ENCODE data around the gene MKRN2OS. TPM values are rescaled to one million over a fixed set of nuclear protein-coding genes. Genes with fewer than 3 reads are reported as not detected.

Gene MKRN2OS
- total and polyA plus RNA-seq, 3 experiments from 2014 or later, result not detected

- no peak for DNase-seq
- peaks cover 0 to 5% (median 3%) of the 10 kb centered on the region in 5 donors for H3K9me3 Mint-ChIP-seq
- ChIA-PET CTCF (no interaction called here), POLR2A (no interaction called here)
- peaks cover 2% of the 10 kb centered on the region for H3K27me3 ChIP-seq (ENCODE audit: insufficient read depth, low read length, poor library complexity, severe bottlenecking)
- H3K27me3 Mint-ChIP-seq, result peaks cover 4 to 5% of the 10 kb centered on the region in 2 donors
- H3K27ac Mint-ChIP-seq, result peak overlapping the region in 7 of 8 donors; percentile 3 to 70 (median 24)
- H3K4me3 ChIP-seq (ENCODE audit: low read length), result no peak overlapping the region
- peaks cover 8 to 21% (median 10%) of the 10 kb centered on the region in 3 donors for H3K36me3 Mint-ChIP-seq
- H3K4me3 Mint-ChIP-seq, result peak overlapping the region in 1 of 7 donors; percentile 43
- peaks cover 4% of the 10 kb centered on the region for H3K36me3 ChIP-seq (ENCODE audit: insufficient read depth, low read length)
- no peaks in the 10 kb centered on the region for H3K9me3 ChIP-seq (ENCODE audit: low read length)
- H3K4me1 ChIP-seq (ENCODE audit: insufficient read depth, low read length), result peaks cover 37% of the 10 kb centered on the region
- no peak overlapping the region for H3K27ac ChIP-seq (ENCODE audit: low read depth, low read length)
- H3K4me1 Mint-ChIP-seq, result peaks cover 67 to 85% (median 76%) of the 10 kb centered on the region in 3 donors
These were observed 15.3 kb upstream of the MKRN2OS start for GRCh38 chr3:12560505-12561190.

- Mint-ChIP-seq H3K36me3 (peaks cover 1 to 13% (median 2%) of the 10 kb centered on the region in 3 donors), H3K27ac (peak overlapping the region in 2 of 8 donors; percentile 64 to 85), H3K4me1 (peaks cover 60 to 79% (median 72%) of the 10 kb centered on the region in 3 donors), H3K27me3 (peaks cover 12 to 13% of the 10 kb centered on the region in 2 donors), H3K9me3 (peaks cover 0 to 2% (median 0%) of the 10 kb centered on the region in 5 donors), H3K4me3 (peak overlapping the region in 4 of 7 donors; percentile 22 to 79 (median 50))
- Histone ChIP-seq H3K4me3 (ENCODE audit: low read length) (no peak overlapping the region), H3K36me3 (ENCODE audit: insufficient read depth, low read length) (peaks cover under 1% of the 10 kb centered on the region), H3K27me3 (ENCODE audit: insufficient read depth, low read length, poor library complexity, severe bottlenecking) (peaks cover 7% of the 10 kb centered on the region), H3K27ac (ENCODE audit: low read depth, low read length) (no peak overlapping the region), H3K9me3 (ENCODE audit: low read length) (no peaks in the 10 kb centered on the region), H3K4me1 (ENCODE audit: insufficient read depth, low read length) (peaks cover 37% of the 10 kb centered on the region)
- ChIA-PET POLR2A (no interaction called here), CTCF (no interaction called here)
- no peak for DNase-seq
These were observed 14.2 kb upstream of the MKRN2OS start for GRCh38 chr3:12559520-12559919.

- H3K27me3 ChIP-seq (ENCODE audit: insufficient read depth, low read length, poor library complexity, severe bottlenecking), result peaks cover 12% of the 10 kb centered on the region
- Mint-ChIP-seq H3K27ac (peak overlapping the region in 5 of 8 donors; percentile 10 to 96 (median 85)), H3K4me1 (peaks cover 63 to 80% (median 74%) of the 10 kb centered on the region in 3 donors), H3K9me3 (peaks cover 0 to 2% (median 0%) of the 10 kb centered on the region in 5 donors), H3K36me3 (peaks cover 0 to 11% (median 0%) of the 10 kb centered on the region in 3 donors), H3K4me3 (peak overlapping the region in 6 of 7 donors; percentile 87 to 99 (median 91)), H3K27me3 (peaks cover 19 to 21% of the 10 kb centered on the region in 2 donors)
- ChIA-PET CTCF (no interaction called here), POLR2A (no interaction called here)
- no peak for DNase-seq
- H3K36me3 ChIP-seq (ENCODE audit: insufficient read depth, low read length), result no peaks in the 10 kb centered on the region
- peak overlapping the region; percentile 72 for H3K4me3 ChIP-seq (ENCODE audit: low read length)
- no peak overlapping the region for H3K27ac ChIP-seq (ENCODE audit: low read depth, low read length)
- peaks cover 40% of the 10 kb centered on the region for H3K4me1 ChIP-seq (ENCODE audit: insufficient read depth, low read length)
- H3K9me3 ChIP-seq (ENCODE audit: low read length), result no peaks in the 10 kb centered on the region
These were observed 13.4 kb upstream of the MKRN2OS start for GRCh38 chr3:12558706-12559105.

- H3K4me3 Mint-ChIP-seq, result peak overlapping the region; percentile 87 to 99 (median 93)
- H3K27ac ChIP-seq (ENCODE audit: low read depth, low read length), result peak overlapping the region; percentile 91
- no peaks in the 10 kb centered on the region for H3K9me3 ChIP-seq (ENCODE audit: low read length)
- H3K27me3 Mint-ChIP-seq, result peaks cover 27 to 32% of the 10 kb centered on the region in 2 donors
- peaks cover 15% of the 10 kb centered on the region for H3K27me3 ChIP-seq (ENCODE audit: insufficient read depth, low read length, poor library complexity, severe bottlenecking)
- peaks cover 0 to 10% (median 0%) of the 10 kb centered on the region in 3 donors for H3K36me3 Mint-ChIP-seq
- H3K36me3 ChIP-seq (ENCODE audit: insufficient read depth, low read length), result no peaks in the 10 kb centered on the region
- peak overlapping the region; percentile 72 for H3K4me3 ChIP-seq (ENCODE audit: low read length)
- peaks cover 40% of the 10 kb centered on the region for H3K4me1 ChIP-seq (ENCODE audit: insufficient read depth, low read length)
- peaks cover 0 to 2% (median 0%) of the 10 kb centered on the region in 5 donors for H3K9me3 Mint-ChIP-seq
- POLR2A ChIA-PET, result interaction anchor here (1.7 kb wide), 1 partner anchor 106 kb away, joined by 8 read pairs; the partner anchor contains the start of gene RAF1
- peak overlapping the region; percentile 81 to 96 (median 90) for H3K27ac Mint-ChIP-seq
- CTCF ChIA-PET, result no interaction called here
- H3K4me1 Mint-ChIP-seq, result peaks cover 66 to 77% (median 75%) of the 10 kb centered on the region in 3 donors
- no peak for DNase-seq
These were observed 12.3 kb upstream of the MKRN2OS start for GRCh38 chr3:12557473-12558100.

GRCh38 chr3:12556690-12557472, 11.6 kb upstream of the MKRN2OS start, which contains the start of gene MKRN2:
TSS of gene MKRN2 (plus strand) at chr3:12557087. CDS start at chr3:12557151, 64 bp downstream.
- peak within 1 kb of the TSS; percentile 84 to 96 (median 94) for H3K27ac Mint-ChIP-seq
- POLR2A ChIA-PET, result interaction anchor here (1.7 kb wide), 1 partner anchor 107 kb away, joined by 8 read pairs; the partner anchor contains the start of gene RAF1
- peak within 1 kb of the TSS; percentile 87 to 99 (median 93) for H3K4me3 Mint-ChIP-seq
- Histone ChIP-seq H3K9me3 (ENCODE audit: low read length) (no peaks in the 10 kb centered on the region), H3K27me3 (ENCODE audit: insufficient read depth, low read length, poor library complexity, severe bottlenecking) (peaks cover 15% of the 10 kb centered on the region), H3K4me3 (ENCODE audit: low read length) (peak within 1 kb of the TSS; percentile 72), H3K36me3 (ENCODE audit: insufficient read depth, low read length) (no peaks in the 10 kb centered on the region), H3K4me1 (ENCODE audit: insufficient read depth, low read length) (peaks cover 40% of the 10 kb centered on the region), H3K27ac (ENCODE audit: low read depth, low read length) (peak within 1 kb of the TSS; percentile 91)
- H3K36me3 Mint-ChIP-seq, result peaks cover 0 to 10% (median 0%) of the 10 kb centered on the region in 3 donors
- H3K9me3 Mint-ChIP-seq, result peaks cover 0 to 2% (median 0%) of the 10 kb centered on the region in 5 donors
- H3K27me3 Mint-ChIP-seq, result peaks cover 27 to 32% of the 10 kb centered on the region in 2 donors
- peaks cover 60 to 70% (median 68%) of the 10 kb centered on the region in 3 donors for H3K4me1 Mint-ChIP-seq
- DNase-seq, result peak; percentile 76 to 88 (median 83)
- CTCF ChIA-PET, result no interaction called here

- peak overlapping the region; percentile 87 to 99 (median 93) for H3K4me3 Mint-ChIP-seq
- peak in 1 of 5 donors; percentile 12 for DNase-seq
- peaks cover 27 to 32% of the 10 kb centered on the region in 2 donors for H3K27me3 Mint-ChIP-seq
- ChIA-PET POLR2A (interaction anchor here (1.7 kb wide), 1 partner anchor 108 kb away, joined by 8 read pairs; the partner anchor contains the start of gene RAF1), CTCF (no interaction called here)
- Histone ChIP-seq H3K27ac (ENCODE audit: low read depth, low read length) (peak overlapping the region; percentile 91), H3K27me3 (ENCODE audit: insufficient read depth, low read length, poor library complexity, severe bottlenecking) (peaks cover 15% of the 10 kb centered on the region), H3K4me1 (ENCODE audit: insufficient read depth, low read length) (peaks cover 40% of the 10 kb centered on the region), H3K36me3 (ENCODE audit: insufficient read depth, low read length) (no peaks in the 10 kb centered on the region), H3K4me3 (ENCODE audit: low read length) (peak overlapping the region; percentile 72), H3K9me3 (ENCODE audit: low read length) (no peaks in the 10 kb centered on the region)
- peaks cover 0 to 10% (median 0%) of the 10 kb centered on the region in 3 donors for H3K36me3 Mint-ChIP-seq
- H3K9me3 Mint-ChIP-seq, result peaks cover 0 to 2% (median 0%) of the 10 kb centered on the region in 5 donors
- peaks cover 55 to 64% (median 63%) of the 10 kb centered on the region in 3 donors for H3K4me1 Mint-ChIP-seq
- peak overlapping the region; percentile 2 to 96 (median 90) for H3K27ac Mint-ChIP-seq
These were observed 11.0 kb upstream of the MKRN2OS start for GRCh38 chr3:12556314-12556689.

- Mint-ChIP-seq H3K9me3 (peaks cover 0 to 2% (median 0%) of the 10 kb centered on the region in 5 donors), H3K36me3 (peaks cover 0 to 10% (median 0%) of the 10 kb centered on the region in 3 donors), H3K4me3 (peak overlapping the region; percentile 55 to 90 (median 75)), H3K27me3 (peaks cover 27 to 45% of the 10 kb centered on the region in 2 donors), H3K27ac (peak overlapping the region in 1 of 8 donors; percentile 1), H3K4me1 (peaks cover 32 to 40% (median 39%) of the 10 kb centered on the region in 3 donors)
- peaks cover 17% of the 10 kb centered on the region for H3K4me1 ChIP-seq (ENCODE audit: insufficient read depth, low read length)
- CTCF ChIA-PET, result no interaction called here
- POLR2A ChIA-PET, result interaction anchor here (0.6 kb wide), 1 partner anchor 12 kb away, joined by 6 read pairs; no protein-coding TSS in a partner anchor
- peaks cover 15% of the 10 kb centered on the region for H3K27me3 ChIP-seq (ENCODE audit: insufficient read depth, low read length, poor library complexity, severe bottlenecking)
- H3K27ac ChIP-seq (ENCODE audit: low read depth, low read length), result no peak overlapping the region
- peak in 1 of 5 donors; percentile 13 for DNase-seq
- no peaks in the 10 kb centered on the region for H3K9me3 ChIP-seq (ENCODE audit: low read length)
- peak overlapping the region; percentile 49 for H3K4me3 ChIP-seq (ENCODE audit: low read length)
- H3K36me3 ChIP-seq (ENCODE audit: insufficient read depth, low read length), result no peaks in the 10 kb centered on the region
These were observed 8.7 kb upstream of the MKRN2OS start for GRCh38 chr3:12553921-12554391.
